CD1c-positive myeloid dendritic cell (primary cell): ENCODE results near the gene FBXO41.

Experiments used
- DNase-seq: peaks from one replicate; pipeline ENCODE4 v3.0.0-alpha.2; 2016; ENCODE audit errors: extremely low spot score

FBXO41 gene

GRCh38 chr2:73243884-73244570 lies 40.3 kb downstream of the FBXO41 start:
- no peak for DNase-seq

DNA sequence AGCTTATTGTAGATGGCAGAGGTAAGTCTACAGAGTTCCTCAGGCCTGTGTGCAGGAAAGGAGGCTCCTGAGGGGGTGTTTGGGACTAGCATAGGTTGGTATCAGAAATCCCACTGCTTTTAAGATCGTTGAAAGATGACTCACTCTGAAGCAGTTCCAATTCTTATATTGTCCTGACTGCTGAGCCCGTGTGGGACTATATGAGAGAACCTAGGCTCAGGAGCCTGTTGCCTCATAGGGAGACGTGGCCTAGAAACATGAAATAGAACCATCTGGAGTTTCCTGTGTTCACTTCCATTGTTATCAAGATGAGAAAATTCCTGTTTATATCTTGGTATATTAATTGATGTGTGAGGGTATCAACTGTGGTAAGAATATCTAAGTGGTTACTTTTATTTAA lies 44.5 kb downstream of the FBXO41 start:
- no peak for DNase-seq

GRCh38 chr2:73238976-73239375 lies 45.3 kb downstream of the FBXO41 start:
- DNase-seq = no peak

GRCh38 chr2:73238149-73238548 lies 46.1 kb downstream of the FBXO41 start:
- no peak for DNase-seq

- DNase-seq = no peak
Observed at GRCh38 chr2:73237168-73237567, 47.1 kb downstream of the FBXO41 start.

- DNase-seq = no peak
Observed at GRCh38 chr2:73235315-73236028, 48.8 kb downstream of the FBXO41 start.

DNA sequence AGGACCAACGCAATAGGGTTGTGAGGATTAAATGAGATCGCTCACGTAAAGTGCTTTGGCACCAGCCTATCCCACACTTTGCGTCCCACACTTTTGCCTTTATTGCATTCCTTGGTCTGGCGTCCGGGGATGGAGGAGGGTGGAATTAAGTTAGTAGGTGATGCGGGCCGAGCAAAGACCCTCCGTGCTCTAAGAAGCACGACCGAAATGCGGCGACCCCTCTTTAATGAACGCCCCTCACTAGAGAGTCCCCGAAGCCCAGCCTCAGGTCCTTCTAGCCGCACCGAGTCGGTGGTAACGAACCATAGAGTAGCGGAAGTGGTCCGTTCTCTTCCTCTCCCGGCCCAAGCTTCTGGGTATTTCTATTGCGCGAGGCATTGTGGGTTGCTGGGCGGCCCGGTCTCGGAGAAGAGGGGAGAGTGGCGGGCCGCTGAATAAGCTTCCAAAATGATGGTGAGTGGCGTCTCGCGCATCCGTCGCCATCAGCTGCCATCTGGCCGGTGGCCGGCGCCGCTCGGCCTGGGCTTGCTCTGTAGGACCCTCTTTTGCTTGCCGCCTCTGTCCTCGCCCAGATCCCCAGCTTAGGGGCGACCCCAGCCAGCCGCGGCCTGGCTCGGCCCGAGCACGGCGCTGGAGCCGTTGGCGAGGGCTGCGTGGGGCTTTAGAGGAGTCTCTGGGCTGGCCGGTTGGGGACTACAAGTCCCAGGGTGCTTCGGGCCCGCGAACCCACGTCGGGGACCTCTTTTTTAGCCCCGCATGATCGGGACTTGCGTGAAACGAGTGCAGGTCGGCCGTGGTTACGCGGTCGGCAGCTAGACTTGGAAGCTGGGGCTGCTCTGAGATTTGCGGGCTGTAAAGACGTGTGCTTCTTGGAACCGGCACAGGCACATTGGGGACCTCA lies 50.1 kb downstream of the FBXO41 start, which contains the start of gene CCT7:
Gene CCT7 (plus strand): TSS at position 377 of the 901 bp plus-strand sequence. CDS start 71 bp downstream, at position 448.
- DNase-seq = peak; percentile 94

- peak; percentile 99 for DNase-seq
Observed at GRCh38 chr2:73233154-73233931, 50.9 kb downstream of the FBXO41 start, which contains the start of gene PRADC1. Gene PRADC1 (minus strand): TSS chr2:73233239. CDS start chr2:73233160, 79 bp downstream.

DNA sequence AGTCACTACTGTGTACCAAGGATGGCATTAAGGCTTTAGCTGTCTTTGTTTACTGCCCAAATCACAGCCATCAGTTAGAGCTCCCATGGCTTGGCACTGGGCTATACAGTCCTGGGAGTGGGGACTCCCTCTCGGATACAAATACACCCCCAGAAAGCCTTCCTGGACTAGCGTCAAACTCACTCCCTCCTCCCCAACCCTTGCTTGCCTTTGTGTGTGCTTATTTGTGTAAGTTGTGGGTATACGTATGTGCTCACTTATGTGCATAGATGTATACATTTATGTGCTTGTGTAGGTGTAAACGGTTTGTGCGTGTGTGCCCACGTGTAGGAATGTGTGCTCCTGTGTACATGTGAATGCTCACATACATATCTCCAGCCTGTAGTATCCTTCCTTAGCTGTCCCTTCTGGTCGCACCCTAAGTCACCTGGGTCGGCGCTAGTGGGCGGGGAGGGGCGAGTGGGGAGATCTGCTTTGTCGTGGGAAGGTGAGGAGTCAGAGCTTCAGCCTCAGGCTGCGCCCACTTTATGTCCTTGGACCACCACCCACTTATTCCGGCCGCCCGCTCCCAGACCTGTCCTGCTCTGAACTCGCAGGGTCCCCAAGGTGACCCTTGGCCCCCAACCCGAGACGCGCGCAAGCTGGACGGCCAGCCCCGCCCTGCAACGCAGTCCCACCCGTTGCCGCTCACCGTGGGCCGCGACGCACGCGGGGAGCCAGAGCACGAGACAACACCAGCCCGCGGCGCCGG lies 51.7 kb downstream of the FBXO41 start:
- DNase-seq = no peak

- DNase-seq = no peak
Observed at GRCh38 chr2:73228631-73229030, 55.6 kb downstream of the FBXO41 start.

DNA sequence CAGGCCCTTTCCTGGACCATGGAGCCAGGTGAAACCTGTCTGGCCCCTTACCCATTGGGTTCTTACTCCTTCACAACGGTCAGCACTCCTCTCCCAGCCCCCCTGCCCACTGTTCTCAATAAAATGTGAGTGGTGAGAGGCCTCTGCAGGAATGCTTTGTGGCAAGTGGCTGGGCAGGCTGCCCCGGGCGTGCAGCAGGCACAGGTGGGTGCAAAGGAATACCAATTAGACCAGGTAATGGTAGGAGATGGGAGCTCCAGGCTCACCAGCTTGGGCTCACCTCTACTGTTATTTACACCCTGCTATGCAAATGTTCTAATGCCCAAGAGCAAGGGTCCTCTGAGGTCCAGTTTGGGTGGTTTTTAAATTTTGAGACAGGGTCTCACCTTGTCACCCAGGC lies 57.2 kb downstream of the FBXO41 start:
- DNase-seq = no peak

DNA sequence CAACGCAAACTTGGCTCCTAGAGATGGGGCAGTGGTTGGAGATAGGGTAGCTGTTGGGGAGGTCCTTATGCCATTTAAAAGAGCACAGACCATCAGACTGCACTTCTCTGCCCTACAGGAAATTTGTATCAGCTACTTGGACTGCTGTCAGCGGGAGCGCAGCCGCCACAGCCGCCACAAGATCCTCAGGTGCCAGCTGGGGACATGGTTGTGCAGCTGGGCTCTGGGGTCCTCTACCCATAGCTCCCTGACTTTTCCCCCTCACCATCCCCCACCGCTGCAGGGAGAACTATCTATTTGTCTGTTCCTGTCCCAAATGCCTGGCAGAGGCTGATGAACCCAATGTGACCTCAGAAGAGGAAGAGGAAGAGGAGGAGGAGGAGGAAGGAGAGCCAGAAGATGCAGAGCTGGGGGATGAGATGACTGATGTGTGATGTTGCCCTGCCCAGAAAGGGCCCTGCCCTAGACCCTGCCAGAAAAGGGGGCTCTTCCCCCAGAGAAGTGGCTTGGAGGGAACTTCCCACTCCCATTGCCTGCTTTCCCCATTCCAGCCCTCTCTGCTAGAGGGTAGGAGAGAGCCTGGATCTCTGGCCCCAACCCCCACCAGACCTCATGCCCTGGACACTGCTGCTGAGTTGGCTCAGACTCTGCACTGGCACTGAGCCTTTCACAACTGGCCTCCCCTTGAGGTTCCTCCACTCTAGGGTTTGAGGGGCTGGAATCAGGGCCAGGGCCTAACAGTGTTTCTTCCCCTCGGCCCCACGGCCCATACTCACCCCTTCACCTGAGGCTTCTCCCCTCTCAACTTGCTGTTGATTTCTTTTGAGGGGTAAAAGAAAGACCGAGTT lies 58.5 kb downstream of the FBXO41 start:
- DNase-seq = peak; percentile 9

DNA sequence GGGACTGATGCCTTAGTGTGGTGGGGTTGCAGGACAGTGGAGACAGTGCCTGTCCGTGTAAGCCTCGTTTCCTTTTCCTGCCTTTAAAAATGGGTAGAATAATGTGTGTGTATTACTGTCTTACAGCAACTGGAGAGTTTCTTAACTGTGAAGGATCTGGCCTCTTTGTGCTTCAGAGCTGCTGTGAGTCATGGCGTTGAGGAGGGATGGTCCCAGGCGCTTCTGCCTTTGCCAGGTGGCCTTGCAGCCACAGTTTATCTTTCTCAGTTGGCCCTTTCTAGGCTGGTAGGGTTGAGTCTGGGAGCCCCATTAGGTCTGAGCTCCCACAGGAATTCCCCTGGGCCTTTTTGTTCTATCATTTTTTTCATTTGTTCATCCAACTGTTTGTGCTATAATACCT lies 60.5 kb downstream of the FBXO41 start:
- no peak for DNase-seq

GRCh38 chr2:73218298-73218697 lies 66.0 kb downstream of the FBXO41 start:
- no peak for DNase-seq

- no peak for DNase-seq
Observed at GRCh38 chr2:73217826-73218225, 66.5 kb downstream of the FBXO41 start.

GRCh38 chr2:73217160-73217559 lies 67.1 kb downstream of the FBXO41 start:
- DNase-seq = no peak

- no peak for DNase-seq
Observed at GRCh38 chr2:73215254-73215653, 69.0 kb downstream of the FBXO41 start.

GRCh38 chr2:73214120-73215035 lies 69.9 kb downstream of the FBXO41 start, which contains the start of gene SMYD5:
Gene SMYD5 (plus strand): TSS chr2:73214245. CDS start chr2:73214267, 22 bp downstream.
- peak; percentile 94 for DNase-seq
